ENCODE results near the gene VPS35L. TPM values are rescaled to one million over a fixed set of nuclear protein-coding genes. Genes with fewer than 3 reads are reported as not detected.

VPS35L gene
- total RNA-seq, 1 donor from 2014 or later = 79.0 TPM

- Mint-ChIP-seq H3K9me3 (ENCODE audit: unreplicated experiment) (peaks cover 12% of the 10 kb centered on the region), H3K36me3 (ENCODE audit: unreplicated experiment) (peaks cover 37% of the 10 kb centered on the region), H3K27me3 (ENCODE audit: unreplicated experiment) (no peaks in the 10 kb centered on the region), H3K4me3 (ENCODE audit: unreplicated experiment) (no peak overlapping the region), H3K27ac (ENCODE audit: unreplicated experiment) (no peak overlapping the region), H3K4me1 (ENCODE audit: unreplicated experiment) (peaks cover 20% of the 10 kb centered on the region)
- TF ChIP-seq CTCF (IDR thresholded peaks at IDR 0.05) = no peak
- DNase-seq (ENCODE audit: extremely low spot score, unreplicated experiment) = no peak
Observed at GRCh38 chr16:19513377-19514053, 42.0 kb upstream of the VPS35L start.

- H3K4me1 Mint-ChIP-seq (ENCODE audit: unreplicated experiment) = peaks cover 39% of the 10 kb centered on the region
- H3K4me3 Mint-ChIP-seq (ENCODE audit: unreplicated experiment) = no peak overlapping the region
- H3K36me3 Mint-ChIP-seq (ENCODE audit: unreplicated experiment) = peaks cover 37% of the 10 kb centered on the region
- peaks cover 12% of the 10 kb centered on the region for H3K9me3 Mint-ChIP-seq (ENCODE audit: unreplicated experiment)
- no peaks in the 10 kb centered on the region for H3K27me3 Mint-ChIP-seq (ENCODE audit: unreplicated experiment)
- no peak for DNase-seq (ENCODE audit: extremely low spot score, unreplicated experiment)
- no peak overlapping the region for H3K27ac Mint-ChIP-seq (ENCODE audit: unreplicated experiment)
- TF ChIP-seq CTCF (IDR thresholded peaks at IDR 0.05) = no peak
Observed at GRCh38 chr16:19515757-19516156, 39.7 kb upstream of the VPS35L start.

DNA sequence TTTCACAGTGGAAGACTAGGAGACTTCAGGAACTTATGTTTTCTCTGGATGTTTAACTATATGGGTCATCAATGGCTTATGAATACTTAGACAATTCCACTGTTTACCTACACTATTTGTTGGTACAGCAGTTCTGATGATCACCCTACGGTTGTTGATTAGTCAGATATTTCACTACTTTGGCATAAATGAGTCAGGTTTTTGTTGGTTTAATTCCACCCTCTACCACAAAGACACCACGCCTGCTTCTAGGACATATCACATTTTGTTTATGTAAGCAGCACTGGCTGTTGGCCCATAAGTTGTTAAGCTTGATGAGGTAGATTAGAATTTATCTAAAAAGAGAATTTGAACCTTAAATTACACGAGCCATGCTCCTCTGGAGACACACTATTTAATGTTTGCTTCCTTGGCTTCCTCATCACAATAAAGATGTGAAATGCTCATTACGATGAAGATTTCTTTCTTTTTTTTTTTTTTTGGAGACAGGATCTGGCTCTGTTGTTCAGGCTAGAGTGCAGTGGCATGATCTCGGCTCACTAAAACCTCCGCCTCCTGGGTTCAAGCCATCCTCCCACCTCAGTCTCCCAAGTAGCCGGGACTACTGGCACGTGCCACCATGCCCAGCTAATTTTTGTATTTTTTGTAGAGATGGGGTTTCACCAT is 37.9 kb upstream of the VPS35L start:
- no peak for DNase-seq (ENCODE audit: extremely low spot score, unreplicated experiment)
- H3K27ac Mint-ChIP-seq (ENCODE audit: unreplicated experiment) = peak overlapping the region; percentile 0
- H3K27me3 Mint-ChIP-seq (ENCODE audit: unreplicated experiment) = no peaks in the 10 kb centered on the region
- no peak overlapping the region for H3K4me3 Mint-ChIP-seq (ENCODE audit: unreplicated experiment)
- H3K9me3 Mint-ChIP-seq (ENCODE audit: unreplicated experiment) = peaks cover 9% of the 10 kb centered on the region
- H3K4me1 Mint-ChIP-seq (ENCODE audit: unreplicated experiment) = peaks cover 51% of the 10 kb centered on the region
- TF ChIP-seq CTCF (IDR thresholded peaks at IDR 0.05) = no peak
- peaks cover 28% of the 10 kb centered on the region for H3K36me3 Mint-ChIP-seq (ENCODE audit: unreplicated experiment)

- Mint-ChIP-seq H3K4me1 (ENCODE audit: unreplicated experiment) (peaks cover 51% of the 10 kb centered on the region), H3K36me3 (ENCODE audit: unreplicated experiment) (peaks cover 20% of the 10 kb centered on the region), H3K27me3 (ENCODE audit: unreplicated experiment) (no peaks in the 10 kb centered on the region), H3K4me3 (ENCODE audit: unreplicated experiment) (no peak overlapping the region), H3K27ac (ENCODE audit: unreplicated experiment) (no peak overlapping the region), H3K9me3 (ENCODE audit: unreplicated experiment) (peaks cover under 1% of the 10 kb centered on the region)
- TF ChIP-seq CTCF (IDR thresholded peaks at IDR 0.05) = no peak
- no peak for DNase-seq (ENCODE audit: extremely low spot score, unreplicated experiment)
Observed at GRCh38 chr16:19518388-19518787, 37.1 kb upstream of the VPS35L start.

GRCh38 chr16:19520861-19521331 is 34.6 kb upstream of the VPS35L start:
- TF ChIP-seq CTCF (IDR thresholded peaks at IDR 0.05) = no peak

More at GRCh38 chr16:19520861-19521331, 34.6 kb upstream of the VPS35L start:
- no peaks in the 10 kb centered on the region for H3K9me3 Mint-ChIP-seq (ENCODE audit: unreplicated experiment)
- peak overlapping the region; percentile 87 for H3K27ac Mint-ChIP-seq (ENCODE audit: unreplicated experiment)
- H3K36me3 Mint-ChIP-seq (ENCODE audit: unreplicated experiment) = peaks cover 7% of the 10 kb centered on the region
- H3K4me1 Mint-ChIP-seq (ENCODE audit: unreplicated experiment) = peaks cover 63% of the 10 kb centered on the region
- H3K27me3 Mint-ChIP-seq (ENCODE audit: unreplicated experiment) = no peaks in the 10 kb centered on the region
- H3K4me3 Mint-ChIP-seq (ENCODE audit: unreplicated experiment) = peak overlapping the region; percentile 89
- DNase-seq (ENCODE audit: extremely low spot score, unreplicated experiment) = no peak

Data from osteocyte (in vitro differentiated cells).